Non-pigmented ciliary epithelial cell (primary cell): Measurements from ENCODE around the gene ZNF541.

Experiments used
- DNase-seq: peaks from one replicate; pipeline ENCODE4 v3.0.0-alpha.2; 2010; ENCODE audit warnings: low read depth

Gene ZNF541

DNA sequence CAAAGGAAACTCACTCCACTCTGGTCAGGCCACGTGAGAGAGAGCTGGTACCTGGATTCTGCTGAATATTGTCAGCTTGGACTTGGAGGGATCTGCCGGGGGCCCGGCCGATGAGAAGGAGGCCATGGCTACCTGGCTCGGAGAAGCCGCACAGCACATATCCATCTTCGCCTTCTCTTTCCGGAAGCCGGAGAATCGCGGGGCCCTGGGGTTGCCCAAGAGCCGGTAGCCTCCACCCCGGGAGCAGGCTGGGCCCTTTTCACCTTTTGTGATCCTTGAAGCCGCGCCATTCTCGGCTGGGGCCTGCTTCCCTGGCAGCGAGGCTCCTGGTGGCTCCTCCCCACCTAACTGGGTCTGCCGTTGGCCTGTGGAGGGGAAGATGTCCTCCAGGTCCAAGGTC lies 28.9 kb downstream of the ZNF541 start:
- no peak for DNase-seq

DNA sequence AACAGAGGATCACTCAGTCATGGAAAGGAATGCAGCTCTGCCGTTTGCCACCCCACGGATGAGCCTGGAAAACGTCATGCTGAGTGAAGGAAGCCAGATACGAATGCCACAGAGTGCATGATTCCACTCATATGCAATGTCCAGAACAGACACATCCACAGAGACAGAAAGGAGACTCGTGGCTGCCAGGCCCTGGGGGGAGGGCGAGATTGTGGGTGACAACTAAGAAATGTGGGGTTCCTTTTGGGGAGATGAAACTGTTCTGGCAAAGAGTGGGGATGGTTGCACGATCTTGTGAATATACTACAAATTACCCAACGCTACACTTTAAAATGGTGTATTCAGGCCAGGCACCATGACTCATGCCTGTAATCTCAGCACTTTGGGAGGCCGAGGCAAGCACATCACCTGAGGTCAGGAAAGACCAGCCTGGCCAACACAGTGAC lies 30.9 kb downstream of the ZNF541 start:
- no peak for DNase-seq

DNA sequence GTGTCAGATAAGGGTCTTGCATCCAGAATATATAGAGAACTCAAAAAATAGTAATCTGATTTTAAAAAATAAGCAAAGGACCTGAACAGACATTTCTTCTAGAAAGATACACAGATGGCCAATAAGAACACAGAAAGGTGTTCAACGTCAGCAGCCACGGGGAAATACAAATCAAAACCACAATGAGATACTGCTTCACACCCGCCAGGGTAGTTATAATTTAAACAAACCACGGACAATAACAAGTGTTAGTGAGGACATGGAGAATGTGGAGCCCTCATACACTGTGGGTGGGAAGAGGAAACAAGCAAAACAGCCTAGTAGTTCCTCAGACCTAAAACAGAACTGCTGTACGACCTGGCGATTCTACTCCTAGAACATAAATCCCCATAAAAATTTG lies 31.4 kb downstream of the ZNF541 start:
- DNase-seq = no peak

- DNase-seq = no peak
Measured at GRCh38 chr19:47540748-47541147, 32.2 kb downstream of the ZNF541 start.

DNA sequence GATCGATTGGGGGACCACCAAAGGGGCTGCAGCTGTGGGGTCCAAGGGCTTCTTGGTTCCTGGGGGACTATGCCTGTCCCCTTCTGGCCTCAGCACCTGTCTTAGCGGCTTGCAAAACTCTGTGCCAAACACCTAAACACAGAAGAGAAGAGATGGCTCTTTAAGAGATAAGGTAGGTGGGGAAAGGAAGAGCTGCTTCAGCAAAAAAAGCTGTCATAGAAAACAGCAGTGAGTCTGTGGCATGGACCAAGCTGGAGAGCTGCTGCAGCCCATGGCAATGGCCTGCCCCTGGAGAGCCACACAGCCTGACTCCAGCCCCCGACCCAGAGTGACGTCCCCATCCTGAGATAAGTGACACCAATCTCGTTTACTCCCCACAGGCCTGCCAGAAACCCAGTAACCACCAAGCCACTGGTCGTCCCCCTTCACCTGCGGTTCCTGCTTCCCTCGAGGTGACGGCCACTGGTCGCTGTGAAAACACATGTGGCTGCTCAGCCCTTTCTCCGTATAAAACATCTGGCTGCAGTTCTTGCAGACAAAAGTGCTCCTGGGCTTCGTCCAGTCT lies 33.1 kb downstream of the ZNF541 start:
- no peak for DNase-seq

DNA sequence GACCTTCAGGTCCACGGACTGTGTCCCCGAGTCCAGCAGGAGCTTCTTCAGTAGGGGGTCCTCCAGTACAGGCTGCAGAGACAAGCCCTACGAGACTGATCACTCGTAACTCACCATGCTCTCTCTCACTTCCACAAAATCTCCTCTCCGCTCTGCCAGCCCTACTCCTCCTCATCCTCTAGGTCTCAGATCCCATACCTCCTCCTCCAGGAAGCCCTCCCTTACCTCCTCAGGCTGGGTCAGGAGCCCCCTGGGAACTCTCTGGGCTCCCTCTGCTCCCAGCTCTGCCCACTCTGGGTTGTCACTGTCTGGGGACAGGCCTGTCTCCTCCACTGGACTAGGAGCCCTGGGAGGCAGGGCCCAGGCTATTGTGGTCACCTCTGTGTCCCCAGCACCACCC lies 34.1 kb downstream of the ZNF541 start:
- no peak for DNase-seq

GRCh38 chr19:47537493-47537892 lies 35.5 kb downstream of the ZNF541 start:
- no peak for DNase-seq

GRCh38 chr19:47534628-47535027 lies 38.3 kb downstream of the ZNF541 start:
- DNase-seq = no peak

DNA sequence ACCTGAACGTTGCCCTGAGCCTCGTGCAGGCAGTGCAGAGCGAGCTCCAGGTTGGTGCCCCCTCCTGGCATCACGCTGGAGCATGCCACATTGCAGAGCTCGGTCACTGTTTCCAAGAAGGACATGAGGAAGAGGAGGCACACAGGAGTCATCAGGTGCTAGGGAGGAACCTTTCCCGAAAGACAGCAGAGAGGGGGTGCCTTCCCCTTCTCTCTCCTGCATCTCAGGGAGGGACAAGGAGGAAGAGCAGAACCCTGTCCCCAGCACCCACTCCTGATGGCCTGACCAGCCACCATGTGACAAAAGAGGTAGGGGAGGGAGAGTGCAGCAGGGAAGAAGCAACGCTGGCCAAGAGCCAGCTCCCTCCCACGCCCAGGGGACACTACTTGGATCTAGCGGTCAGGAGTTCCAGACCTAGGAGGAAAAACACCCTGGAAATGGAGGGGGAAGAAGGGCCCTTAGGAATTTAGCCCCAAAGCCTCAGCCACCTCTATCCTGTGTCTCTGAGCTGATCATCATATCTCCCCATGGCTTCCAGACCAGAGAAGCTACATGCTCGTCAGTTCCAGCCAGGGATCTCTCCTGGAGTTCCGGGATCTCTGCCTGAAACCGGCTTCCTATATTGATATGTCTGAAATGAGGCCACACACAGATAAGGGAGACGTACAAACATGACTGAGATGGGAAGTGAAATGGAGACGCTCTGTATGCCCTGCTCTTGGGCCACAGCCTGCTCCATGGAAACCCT lies 41.1 kb downstream of the ZNF541 start:
- no peak for DNase-seq

GRCh38 chr19:47529018-47529742 lies 43.8 kb downstream of the ZNF541 start:
- DNase-seq = no peak

DNA sequence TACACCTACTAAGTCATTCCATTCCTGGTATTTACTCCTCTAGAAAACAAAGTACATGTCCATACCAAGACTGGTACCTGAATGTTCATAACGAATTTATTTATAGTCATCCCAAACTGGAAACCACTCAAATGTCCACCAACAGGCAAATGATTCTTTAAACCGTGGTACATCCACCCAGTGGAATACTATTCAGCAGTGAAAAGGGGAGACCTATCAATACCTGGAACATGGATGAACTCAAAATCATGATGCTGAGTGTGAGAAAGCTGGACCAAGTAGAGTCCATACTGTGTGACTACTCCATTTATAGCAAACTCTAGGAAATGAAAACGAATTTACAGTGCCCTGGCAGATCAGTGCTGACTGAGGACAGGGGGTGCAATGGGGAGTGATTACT lies 46.1 kb downstream of the ZNF541 start:
- no peak for DNase-seq

DNA sequence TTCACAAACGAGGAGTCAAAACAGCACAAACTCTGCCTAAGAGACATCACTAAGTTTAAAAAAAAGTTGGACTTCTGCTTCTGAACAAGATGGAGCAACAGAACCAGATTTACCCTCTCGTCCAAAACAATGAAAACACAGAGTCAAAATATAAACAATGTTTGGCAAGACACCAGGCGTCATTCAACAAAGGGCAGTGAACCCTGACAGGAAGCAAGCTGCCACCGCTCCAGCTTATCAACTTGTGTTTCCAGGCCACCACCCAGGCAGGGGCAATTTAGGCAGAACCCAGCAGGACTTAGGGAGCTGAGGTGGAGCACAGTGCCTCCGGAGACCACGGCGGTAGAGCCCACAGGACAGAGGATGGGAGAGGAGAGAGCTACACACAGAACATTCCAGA lies 49.5 kb downstream of the ZNF541 start:
- no peak for DNase-seq
